Vagina (tissue), 2 donors: Measurements from ENCODE around the gene DISP3.

Experiments used
- POLR2A ChIP-seq, 2 donors: fragments of 450-650 bp; IDR thresholded peaks; one replicate each; pipeline ENCODE4 v1.6.1; 2017; ENCODE audit warnings: antibody characterized with exemption in 2 of 2, mild to moderate bottlenecking in 2 of 2, moderate library complexity in 2 of 2
- POLR2AphosphoS5 ChIP-seq, 2 donors: sonication (generic); formaldehyde crosslinking; IDR thresholded peaks; one replicate each; pipeline ENCODE4 v1.9.0; 2017; ENCODE audit warnings: antibody characterized with exemption in 2 of 2, mild to moderate bottlenecking in 2 of 2, low read depth in 1 of 2; ENCODE audit not compliant: insufficient read depth in 1 of 2
- TF ChIP-seq, protein P1 (sequence below), 3 experiments: fragments of 450-650 bp in 2 of 3; fragments of 200-600 bp in 1 of 3; sonication (generic) in 1 of 3; IDR thresholded peaks; one replicate each; pipeline ENCODE4 v1.5.1; 2017 to 2019; ENCODE audit warnings: antibody characterized with exemption in 3 of 3, mild to moderate bottlenecking in 2 of 3, moderate library complexity in 2 of 3

DNA sequence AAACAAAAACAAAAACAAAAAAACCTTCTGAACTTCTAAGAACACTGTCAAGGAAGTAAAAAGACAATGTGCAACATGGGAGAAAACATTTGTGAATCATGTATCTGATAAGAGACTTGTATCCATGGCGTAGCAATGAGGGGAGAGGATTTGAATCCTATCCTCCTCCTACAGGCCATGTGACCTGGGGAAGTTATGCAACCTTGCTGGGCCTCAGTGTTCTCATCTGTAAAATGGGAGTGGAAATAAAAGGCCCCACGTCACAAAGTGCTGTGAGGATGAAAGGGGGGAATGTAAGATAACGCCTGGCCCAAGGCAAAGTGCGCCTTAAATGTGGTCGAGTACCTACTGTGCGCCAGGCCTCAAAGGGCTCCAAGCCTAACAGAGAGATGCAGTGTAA is 83.7 kb downstream of the DISP3 start:
- TF ChIP-seq, protein P1, sequence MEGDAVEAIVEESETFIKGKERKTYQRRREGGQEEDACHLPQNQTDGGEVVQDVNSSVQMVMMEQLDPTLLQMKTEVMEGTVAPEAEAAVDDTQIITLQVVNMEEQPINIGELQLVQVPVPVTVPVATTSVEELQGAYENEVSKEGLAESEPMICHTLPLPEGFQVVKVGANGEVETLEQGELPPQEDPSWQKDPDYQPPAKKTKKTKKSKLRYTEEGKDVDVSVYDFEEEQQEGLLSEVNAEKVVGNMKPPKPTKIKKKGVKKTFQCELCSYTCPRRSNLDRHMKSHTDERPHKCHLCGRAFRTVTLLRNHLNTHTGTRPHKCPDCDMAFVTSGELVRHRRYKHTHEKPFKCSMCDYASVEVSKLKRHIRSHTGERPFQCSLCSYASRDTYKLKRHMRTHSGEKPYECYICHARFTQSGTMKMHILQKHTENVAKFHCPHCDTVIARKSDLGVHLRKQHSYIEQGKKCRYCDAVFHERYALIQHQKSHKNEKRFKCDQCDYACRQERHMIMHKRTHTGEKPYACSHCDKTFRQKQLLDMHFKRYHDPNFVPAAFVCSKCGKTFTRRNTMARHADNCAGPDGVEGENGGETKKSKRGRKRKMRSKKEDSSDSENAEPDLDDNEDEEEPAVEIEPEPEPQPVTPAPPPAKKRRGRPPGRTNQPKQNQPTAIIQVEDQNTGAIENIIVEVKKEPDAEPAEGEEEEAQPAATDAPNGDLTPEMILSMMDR (IDR thresholded peaks at IDR 0.05): no peak
- TF ChIP-seq POLR2A (IDR thresholded peaks at IDR 0.05) (no peak), POLR2AphosphoS5 (IDR thresholded peaks at IDR 0.05; ENCODE audit: insufficient read depth in 1 of 2, low read depth in 1 of 2) (no peak)
